Cardiac fibroblast (primary cell): Measurements from ENCODE around the gene UGT2B10.
"Not testable (repeated sequence)": the region's sequence is repeated elsewhere in the genome, so short reads cannot be mapped to it uniquely, and the experiment has no call there.

Source experiments
- DNase-seq, 2 donors: peaks; one replicate each; pipeline versions ENCODE4 v3.0.0 to v3.0.0-alpha.2; 2010; ENCODE audit warnings: low read depth in 2 of 2
- H3K4me3 ChIP-seq, 2 donors: replicated peaks in 1 of 2; 1 replicate in 1 of 2; 2 replicates in 1 of 2; pipeline ENCODE4 v1.5.1; 2011; ENCODE audit warnings: low read depth in 2 of 2, low read length in 2 of 2, mild to moderate bottlenecking in 2 of 2, moderate library complexity in 1 of 2
- TF ChIP-seq, protein P1 (sequence below): IDR thresholded peaks from one replicate; pipeline ENCODE4 v1.5.1; 2011; ENCODE audit warnings: low read depth, mild to moderate bottlenecking, low read length, inconsistent platforms

The UGT2B10 gene

DNA sequence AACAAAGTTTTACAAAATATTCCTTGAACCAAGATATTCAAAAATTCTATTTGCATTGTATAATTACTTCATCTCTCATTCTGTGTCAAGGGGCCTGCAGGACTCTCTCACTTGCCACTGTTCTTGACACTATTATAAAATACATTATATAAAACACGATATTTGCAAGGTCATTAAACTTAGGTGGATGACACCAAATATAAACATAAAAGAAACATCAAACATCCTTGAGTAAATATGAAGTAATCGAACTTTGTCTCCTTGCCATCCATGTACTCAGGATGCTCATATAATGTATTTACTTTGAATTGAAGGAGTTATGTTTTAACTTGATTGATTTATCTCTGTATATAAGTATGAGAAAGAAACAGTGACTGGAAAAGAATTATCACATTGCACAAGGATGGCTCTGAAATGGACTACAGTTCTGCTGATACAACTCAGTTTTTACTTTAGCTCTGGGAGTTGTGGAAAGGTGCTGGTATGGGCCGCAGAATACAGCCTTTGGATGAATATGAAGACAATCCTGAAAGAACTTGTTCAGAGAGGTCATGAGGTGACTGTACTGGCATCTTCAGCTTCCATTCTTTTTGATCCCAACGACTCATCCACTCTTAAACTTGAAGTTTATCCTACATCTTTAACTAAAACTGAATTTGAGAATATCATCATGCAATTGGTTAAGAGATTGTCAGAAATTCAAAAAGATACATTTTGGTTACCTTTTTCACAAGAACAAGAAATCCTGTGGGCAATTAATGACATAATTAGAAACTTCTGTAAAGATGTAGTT is at the start of gene UGT2B10:
Gene UGT2B10, plus strand, starts transcription at position 378 of the 793 bp plus-strand sequence. Its CDS starts 26 bp downstream, at position 404.
- not testable (repeated sequence) for DNase-seq, H3K4me3 ChIP-seq

DNA sequence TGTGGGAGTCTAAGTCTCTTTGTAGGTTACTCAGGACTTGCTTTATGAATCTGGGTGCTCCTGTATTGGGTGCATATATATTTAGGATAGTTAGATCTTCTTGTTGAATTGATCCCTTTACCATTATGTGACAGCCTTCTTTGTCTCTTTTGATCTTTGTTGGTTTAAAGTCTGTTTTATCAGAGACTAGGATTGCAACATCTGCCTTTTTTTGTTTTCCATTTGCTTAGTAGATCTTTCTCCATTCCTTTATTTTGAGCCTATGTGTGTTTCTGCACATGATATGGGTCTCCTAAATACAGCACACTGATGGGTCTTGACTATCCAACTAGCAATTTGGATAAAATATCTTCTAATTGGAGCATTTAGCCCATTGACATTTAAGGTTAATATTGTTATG is 44.0 kb upstream of the UGT2B10 start:
- not testable (repeated sequence) for DNase-seq, H3K4me3 ChIP-seq

DNA sequence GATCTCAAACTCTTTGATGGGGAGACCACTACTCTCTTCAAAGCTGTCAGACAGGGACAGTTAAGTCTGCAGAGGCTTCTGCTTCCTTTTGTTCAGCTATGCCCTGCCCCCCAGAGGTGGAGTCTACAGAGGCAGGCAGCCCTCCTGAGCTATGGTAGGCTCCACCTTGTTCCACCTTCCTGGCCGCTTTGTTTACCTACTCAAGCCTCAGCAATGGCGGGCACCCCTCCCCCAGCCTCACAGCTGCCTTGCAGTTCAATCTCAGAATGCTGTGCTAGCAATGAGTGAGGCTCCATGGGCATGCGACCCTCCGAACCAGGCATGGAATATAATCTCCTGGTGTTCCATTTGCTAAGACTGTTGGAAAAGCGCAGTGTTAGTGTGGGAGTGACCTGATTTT is 42.1 kb upstream of the UGT2B10 start:
- H3K4me3 ChIP-seq = no peak overlapping the region
- TF ChIP-seq, protein P1, sequence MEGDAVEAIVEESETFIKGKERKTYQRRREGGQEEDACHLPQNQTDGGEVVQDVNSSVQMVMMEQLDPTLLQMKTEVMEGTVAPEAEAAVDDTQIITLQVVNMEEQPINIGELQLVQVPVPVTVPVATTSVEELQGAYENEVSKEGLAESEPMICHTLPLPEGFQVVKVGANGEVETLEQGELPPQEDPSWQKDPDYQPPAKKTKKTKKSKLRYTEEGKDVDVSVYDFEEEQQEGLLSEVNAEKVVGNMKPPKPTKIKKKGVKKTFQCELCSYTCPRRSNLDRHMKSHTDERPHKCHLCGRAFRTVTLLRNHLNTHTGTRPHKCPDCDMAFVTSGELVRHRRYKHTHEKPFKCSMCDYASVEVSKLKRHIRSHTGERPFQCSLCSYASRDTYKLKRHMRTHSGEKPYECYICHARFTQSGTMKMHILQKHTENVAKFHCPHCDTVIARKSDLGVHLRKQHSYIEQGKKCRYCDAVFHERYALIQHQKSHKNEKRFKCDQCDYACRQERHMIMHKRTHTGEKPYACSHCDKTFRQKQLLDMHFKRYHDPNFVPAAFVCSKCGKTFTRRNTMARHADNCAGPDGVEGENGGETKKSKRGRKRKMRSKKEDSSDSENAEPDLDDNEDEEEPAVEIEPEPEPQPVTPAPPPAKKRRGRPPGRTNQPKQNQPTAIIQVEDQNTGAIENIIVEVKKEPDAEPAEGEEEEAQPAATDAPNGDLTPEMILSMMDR = no peak
- DNase-seq = no peak

DNA sequence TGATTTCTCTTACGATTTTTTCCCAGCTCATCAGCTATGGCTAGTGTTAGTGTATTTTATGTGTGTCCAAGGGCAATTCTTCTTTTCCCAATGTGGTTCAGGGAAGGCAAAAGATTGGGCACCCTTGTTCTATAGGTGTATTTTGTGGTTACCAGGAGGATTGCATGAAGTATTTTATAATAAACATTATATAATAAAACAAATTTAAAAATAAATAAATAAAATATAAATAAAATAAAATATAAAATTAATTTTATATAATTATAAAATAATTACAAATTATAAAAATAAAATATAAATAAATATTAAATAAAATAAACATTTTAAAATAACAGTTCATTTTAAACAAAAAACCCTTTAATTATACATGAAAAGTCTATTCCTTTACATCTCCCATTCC is 35.6 kb upstream of the UGT2B10 start:
- H3K4me3 ChIP-seq = no peak overlapping the region
- no peak for DNase-seq
- TF ChIP-seq, protein P1 = no peak

DNA sequence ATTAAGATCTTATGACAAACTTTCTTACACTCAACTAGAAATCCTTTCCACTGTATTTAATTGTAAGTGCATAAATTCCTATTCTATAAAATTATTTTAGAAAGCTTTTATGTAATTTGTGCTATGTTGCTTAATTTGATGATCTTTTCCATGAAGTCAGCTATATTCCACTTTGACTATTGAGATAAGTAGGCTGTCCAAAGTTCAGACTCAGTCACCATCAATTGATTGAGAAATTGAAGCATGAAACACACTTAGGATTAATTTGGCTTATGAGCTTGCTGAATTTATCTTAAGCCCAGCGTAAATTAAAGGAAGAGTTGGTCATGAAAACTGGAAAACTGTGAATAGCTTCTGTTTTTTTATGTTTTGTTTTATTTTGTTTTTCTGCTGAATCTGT is 18.7 kb upstream of the UGT2B10 start:
- no peak for DNase-seq
- no peak overlapping the region for H3K4me3 ChIP-seq
- TF ChIP-seq, protein P1 = no peak

DNA sequence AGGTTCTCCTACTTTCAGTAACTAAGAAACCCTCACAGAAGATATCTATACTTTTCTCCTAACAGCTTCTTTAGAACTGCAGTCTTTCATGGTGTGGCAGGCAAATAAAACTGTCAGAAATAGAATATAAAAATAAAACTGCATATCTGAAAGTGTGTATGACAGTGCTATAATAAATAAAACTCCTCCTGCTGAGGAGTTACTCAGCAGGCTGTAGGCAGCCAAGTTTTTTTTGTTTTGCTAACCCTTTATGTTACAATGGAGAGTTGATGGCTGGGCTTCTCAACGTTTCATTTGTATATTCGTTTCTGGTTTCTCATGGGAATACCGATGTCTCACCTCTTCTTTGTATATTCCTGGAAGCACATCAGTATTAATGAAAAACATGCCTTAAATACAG is 18.2 kb upstream of the UGT2B10 start:
- TF ChIP-seq, protein P1 = no peak
- no peak overlapping the region for H3K4me3 ChIP-seq
- DNase-seq = no peak

DNA sequence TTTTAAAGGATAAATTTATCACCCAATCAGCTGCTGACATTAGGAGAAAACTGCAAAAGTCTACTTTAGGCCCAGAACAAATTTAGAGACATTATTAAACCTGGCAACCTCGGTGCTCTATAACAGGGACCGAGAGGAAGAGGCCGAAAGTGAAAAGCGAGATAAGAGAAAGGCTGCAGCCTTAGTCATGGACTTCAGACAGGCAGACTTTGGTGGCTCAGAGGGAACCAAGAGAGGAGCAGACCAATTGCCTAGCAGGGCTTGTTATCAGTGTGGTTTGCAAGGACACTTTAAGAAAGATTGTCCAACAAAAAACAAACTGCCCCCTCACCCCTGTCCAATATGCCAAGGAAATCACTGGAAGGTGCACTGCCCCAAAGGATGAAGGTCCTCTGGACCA is 12.8 kb upstream of the UGT2B10 start:
- H3K4me3 ChIP-seq = no peak overlapping the region
- no peak for DNase-seq
- TF ChIP-seq, protein P1 = no peak

DNA sequence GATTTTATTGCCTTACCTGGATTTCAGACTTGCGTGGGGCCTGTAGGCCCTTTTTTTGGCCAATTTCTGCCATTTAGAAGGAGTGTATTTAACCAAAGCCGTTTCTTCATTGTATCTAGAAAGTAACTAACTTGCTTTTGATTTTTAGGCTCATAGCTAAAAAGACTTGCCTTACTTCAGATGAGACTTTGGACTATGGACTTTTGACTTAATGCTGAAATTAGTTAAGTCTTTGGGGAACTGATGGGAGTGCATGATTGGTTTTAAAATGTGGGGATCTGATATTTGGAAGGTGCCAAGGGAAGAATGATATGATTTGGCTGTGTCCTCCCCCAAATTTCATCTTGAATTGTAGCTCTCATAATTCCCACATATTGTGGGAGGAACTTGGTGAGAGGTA is 7.7 kb upstream of the UGT2B10 start:
- no peak for DNase-seq
- no peak overlapping the region for H3K4me3 ChIP-seq
- TF ChIP-seq, protein P1 = no peak
